ENCODE data around the gene HBQ1.
A peak's percentile ranks its signal among the peaks of the same experiment; 100 is the strongest.
"Not testable (repeated sequence)": the region's sequence is repeated elsewhere in the genome, so short reads cannot be mapped to it uniquely, and the experiment has no call there.

The HBQ1 gene

DNA sequence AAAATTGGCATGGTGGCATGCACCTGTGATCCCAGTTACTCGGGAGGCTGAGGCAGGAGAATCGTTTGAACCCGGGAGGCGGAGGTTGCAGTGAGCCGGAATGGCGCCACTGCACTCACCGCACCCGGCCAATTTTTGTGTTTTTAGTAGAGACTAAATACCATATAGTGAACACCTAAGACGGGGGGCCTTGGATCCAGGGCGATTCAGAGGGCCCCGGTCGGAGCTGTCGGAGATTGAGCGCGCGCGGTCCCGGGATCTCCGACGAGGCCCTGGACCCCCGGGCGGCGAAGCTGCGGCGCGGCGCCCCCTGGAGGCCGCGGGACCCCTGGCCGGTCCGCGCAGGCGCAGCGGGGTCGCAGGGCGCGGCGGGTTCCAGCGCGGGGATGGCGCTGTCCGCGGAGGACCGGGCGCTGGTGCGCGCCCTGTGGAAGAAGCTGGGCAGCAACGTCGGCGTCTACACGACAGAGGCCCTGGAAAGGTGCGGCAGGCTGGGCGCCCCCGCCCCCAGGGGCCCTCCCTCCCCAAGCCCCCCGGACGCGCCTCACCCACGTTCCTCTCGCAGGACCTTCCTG, at the start of gene HBQ1:
HBQ1 (plus strand) TSS at position 359 of the 575 bp plus-strand sequence; CDS start at position 387, 28 bp downstream.
- DNase-seq (ENCODE audit: low spot score) = no peak

DNA sequence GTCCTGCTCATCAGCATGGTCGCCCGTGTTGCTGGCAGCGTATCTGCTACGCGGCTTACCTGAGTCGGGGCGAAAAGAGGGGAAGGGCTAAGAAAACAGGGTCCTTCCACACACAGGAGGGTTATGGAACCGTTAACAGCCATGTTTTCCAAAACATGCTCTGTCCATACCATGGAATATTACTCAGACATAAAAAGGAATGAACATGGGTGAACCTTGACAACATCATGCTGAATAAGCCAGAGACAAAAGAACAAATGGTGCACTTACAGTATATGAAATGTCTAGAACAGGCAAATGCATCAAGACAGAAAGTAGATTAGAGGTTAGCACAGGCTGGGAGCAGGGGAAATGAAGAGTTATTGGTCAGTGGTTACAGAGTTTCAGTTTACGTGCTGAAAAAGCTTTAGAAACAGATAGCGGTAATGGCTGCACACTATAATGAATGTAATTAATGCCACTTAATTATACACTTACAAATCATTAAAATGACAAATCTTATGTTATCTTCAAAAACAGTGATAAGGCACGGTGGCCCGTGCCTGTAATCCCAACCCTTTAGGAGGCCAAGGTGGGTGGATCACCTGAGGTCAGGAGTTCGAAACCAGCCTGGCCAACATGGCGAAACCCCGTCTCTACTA, 49.6 kb upstream of the HBQ1 start:
- no peak for DNase-seq (ENCODE audit: low spot score)

DNA sequence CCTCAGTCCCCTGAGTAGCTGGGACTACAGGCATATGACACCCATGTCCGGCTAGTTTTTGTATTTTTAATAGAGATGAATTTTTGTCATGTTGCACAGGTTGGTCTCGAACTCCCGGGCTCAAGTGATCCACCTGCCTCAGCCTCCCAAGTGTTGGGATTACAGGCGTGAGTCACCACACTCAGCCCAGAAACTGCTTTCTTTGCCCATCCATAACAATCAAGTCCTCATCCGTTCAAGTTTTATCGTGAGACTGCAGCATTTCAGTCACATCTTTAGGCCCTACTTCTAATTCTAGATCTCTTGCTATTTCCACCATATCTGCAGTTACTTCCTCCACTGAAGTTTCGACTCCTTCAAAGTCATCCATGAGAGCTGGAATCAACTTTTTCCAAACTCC, 48.1 kb upstream of the HBQ1 start:
- DNase-seq (ENCODE audit: low spot score) = no peak

DNA sequence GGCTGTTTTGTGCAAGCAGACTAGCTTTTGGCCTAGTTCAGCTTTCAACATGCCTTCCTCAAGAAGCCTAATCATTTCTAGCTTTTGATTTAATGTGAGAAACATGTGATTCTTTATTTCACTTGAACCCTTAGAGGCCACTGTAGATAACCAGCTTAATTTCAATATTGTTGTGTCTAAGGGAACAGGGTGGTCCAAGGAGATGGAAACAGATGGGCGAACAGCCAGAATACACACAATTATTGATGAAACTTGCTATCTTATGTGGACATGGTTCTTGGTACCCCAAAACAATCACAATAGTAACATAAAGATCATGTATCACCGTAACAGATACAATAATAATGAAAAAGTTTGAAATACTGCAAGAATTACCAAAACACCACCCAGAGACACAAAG, 46.5 kb upstream of the HBQ1 start:
- no peak for DNase-seq (ENCODE audit: low spot score)

DNA sequence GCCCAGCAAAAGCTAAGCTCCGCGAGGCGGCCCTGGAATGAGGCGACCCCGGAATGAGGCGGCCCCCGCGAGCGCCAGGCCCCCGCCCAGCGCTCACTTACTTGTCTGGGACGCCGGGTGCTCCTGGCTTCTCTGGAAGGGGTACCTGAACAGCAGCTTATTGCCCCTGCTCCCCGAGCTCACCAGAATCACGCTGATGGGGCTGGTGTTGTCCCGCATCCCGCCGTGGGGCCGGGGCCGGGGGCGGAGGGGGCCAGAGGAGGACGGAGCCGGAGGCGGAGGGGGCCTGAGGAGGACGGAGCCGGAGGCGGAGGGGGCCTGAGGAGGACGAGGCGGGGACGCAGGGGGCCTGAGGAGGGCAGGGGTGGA, 42.2 kb upstream of the HBQ1 start:
- DNase-seq (ENCODE audit: low spot score) = no peak

DNA sequence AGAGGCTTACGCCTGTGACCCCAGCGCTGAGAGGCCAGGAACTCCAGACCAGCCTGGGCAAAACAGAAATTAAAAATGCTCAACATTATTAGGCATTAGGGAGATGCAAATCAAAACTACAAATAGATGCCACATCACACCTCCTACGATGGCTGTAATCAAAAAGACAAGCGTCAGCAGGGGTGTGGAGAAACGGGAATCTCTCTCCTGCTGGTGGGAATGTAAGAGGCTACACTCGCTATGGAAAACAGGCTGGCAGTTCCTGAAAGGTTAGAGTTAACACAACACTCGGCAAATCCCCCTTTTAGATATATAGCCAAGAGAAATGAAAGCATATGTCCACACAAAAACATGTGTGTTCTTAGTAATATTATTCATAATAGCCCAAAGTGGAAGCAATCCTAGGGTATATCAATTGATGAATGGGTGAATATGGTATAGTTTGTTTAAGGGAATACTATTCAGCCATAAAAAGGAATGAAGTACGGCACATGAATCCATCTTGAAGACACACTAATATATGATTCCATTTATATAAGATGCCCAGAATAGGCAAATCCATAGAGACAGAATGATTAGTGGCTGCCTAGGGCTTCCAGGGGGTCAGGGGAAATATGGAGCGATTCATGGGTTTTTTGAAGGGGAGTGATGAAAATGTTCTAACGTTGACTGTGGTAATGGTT, 39.9 kb upstream of the HBQ1 start:
- no peak for DNase-seq (ENCODE audit: low spot score)

DNA sequence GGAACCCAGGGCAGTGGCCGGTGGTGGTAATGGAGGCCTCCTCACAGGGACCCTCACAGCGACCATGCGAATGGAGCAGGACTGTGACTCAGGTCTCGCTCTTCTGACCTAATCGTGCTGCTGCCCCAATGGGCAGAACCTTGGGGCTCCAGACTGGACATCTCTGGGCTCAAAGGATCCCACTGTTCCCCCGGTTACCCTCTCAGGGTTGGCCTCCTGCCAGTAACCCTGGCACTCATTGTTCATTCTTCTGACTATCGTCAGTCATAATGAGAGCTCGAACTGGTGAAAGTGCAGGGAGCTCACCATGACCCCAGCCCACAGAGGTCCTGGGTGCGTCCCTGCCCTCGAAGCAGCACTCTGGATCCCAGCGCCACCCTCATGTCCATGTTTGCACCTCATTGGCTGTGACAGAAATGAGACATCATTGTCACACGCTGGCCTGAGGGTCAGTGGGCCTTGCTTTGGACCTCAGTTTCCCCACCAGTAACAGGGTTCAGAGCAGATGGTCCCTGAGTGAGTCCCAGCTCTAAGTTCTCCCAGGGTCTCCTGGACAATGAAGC, 37.8 kb upstream of the HBQ1 start:
- peak; percentile 20 for DNase-seq (ENCODE audit: low spot score)

DNA sequence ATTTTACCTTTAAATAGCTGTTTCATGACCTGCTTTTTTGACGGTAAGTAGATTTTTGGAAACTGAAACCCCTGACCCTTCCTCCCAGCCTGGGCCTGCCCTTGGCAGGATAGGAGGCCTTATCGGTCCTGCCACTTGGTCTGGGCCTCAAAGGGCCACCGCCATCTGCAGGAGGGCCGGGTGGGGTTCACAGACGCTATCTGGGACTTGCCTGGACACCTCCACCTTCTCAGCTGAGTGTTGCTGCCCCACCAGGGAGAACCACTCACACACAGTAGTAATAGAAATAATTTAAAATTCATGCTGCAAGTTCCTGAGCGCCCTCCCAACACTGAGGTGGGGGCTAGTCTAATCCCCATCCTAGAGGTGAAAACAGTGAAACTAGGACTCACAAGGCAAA, 37.2 kb upstream of the HBQ1 start:
- DNase-seq (ENCODE audit: low spot score) = no peak

DNA sequence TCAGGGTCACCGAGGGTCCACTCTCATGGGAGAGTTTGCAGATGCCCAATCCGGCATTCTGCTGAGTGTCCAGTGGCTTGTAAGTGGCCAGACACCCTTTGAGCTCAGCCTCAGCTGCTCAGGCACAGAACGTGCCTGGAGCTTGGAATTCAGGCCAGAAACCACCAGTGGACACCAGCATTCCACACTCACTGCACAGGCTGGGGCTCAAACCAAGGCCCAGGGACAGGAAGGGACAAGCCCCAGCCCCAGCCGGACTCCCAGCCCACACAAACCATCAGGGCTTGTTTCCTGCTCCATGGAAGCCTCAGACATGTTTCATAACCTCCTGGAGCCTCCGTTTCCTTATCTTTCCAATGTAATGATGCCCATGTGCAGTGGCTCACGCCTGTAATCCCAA, 36.8 kb upstream of the HBQ1 start:
- no peak for DNase-seq (ENCODE audit: low spot score)

DNA sequence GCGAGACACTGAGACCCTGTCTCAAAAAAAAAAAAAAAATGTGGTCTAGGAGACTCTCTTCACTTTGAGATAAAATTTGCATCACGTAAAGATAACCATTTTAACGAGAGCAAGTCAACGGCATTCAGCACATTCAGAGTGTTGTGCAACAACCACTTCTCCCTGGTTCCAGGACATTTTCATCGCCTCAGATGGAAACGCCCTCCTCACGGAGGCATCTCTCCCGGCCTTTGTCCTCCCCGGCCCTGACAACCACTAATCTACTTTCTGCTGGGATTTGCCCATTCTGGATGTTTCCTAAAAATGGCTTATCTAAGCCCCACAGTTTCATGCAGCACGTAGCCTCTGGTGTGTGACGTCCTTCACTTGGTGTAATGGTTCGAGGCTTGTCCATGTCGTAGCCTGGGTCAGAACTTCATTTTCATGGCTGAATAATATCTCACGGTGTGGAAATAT, 35.4 kb upstream of the HBQ1 start:
- DNase-seq (ENCODE audit: low spot score) = no peak

DNA sequence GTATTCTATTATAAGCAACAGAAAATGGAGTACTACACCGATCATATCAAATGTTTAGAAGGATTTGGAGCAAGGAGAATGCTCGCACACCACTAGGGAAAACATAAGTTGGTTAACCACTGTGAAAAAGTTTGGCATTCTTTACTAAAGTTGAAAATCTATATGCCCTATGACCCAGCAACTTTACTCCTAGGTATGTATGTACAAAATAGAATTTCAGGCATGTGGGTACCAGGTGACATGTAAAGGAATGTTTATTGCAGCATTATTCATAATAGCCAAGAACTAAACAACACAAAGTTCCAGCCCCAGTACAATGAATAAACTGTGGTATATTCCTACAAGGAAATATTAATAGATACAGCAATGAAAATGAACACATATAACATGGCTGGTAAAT, 33.6 kb upstream of the HBQ1 start:
- no peak for DNase-seq (ENCODE audit: low spot score)

DNA sequence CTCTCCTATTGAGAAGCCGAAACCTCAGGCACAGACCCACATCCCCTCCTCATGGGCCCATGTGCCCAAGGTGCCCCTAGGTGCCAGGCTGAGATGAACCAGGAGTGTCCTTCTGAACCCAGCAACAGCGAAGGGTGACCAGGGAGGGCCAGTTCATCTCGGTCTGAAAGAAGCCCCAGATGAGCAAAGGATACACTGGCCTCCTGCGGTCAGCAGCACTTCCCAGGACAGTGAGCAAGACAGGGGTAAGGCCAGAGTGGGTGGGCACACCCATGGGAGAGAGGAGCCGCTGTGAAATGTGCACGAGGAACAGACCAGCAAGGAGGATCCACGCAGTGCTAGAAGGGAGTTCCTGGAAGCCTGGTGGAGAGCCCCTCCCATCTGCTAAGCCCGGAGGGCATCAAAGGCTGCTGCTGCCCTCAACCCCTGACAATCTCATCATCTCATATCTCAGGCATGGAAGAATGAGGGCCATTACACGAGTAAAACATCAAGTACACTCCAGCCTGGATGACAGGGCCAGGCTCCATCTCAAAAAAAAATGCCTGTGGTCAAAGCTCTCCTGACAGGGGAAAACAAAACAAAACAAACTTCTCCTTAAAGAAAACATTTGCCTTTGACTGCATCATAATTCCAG, 31.1 kb upstream of the HBQ1 start:
- no peak for DNase-seq (ENCODE audit: low spot score)

DNA sequence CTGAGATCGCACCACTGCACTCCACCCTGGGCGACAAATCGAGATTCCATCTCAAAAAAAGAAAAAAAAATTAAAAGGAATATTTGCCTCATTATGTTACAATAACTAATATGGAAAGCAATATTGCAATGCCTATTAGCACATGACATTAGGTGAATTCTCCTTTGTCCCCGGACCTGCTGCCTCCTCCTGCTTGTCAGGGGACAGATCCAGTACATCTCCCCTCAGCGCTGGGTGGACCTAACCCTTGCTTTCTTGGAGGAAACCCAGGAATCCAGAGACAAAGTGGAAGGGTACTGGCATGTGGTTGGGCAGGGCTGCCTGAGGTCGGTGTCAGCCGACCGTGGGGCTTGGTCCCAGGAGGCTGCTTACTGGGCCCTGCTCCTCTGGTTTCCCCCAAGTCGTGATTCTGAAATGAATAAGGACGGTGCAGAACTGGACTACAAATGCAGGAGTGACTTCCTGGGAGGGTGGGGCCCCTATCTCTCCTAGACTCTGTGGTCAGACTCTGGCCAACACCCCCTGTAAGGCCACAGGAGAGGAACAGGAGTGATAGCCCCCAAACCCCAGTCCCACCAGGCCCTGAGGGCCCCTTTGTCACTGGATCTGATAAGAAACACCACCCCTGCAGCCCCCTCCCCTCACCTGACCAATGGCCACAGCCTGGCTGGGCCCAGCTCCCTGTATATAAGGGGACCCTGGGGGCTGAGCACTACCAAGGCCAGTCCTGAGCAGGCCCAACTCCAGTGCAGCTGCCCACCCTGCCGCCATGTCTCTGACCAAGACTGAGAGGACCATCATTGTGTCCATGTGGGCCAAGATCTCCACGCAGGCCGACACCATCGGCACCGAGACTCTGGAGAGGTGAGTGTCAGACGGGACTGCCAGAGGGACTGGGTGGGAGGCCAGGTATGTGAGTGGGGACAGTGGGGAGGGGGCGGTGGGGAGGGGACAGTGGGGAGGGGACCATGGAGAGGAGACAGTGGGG, 27.8 kb upstream of the HBQ1 start, which contains the start of gene HBZ:
HBZ (plus strand) TSS at position 504 of the 988 bp plus-strand sequence; CDS start at position 770, 266 bp downstream.
- DNase-seq (ENCODE audit: low spot score) = no peak

DNA sequence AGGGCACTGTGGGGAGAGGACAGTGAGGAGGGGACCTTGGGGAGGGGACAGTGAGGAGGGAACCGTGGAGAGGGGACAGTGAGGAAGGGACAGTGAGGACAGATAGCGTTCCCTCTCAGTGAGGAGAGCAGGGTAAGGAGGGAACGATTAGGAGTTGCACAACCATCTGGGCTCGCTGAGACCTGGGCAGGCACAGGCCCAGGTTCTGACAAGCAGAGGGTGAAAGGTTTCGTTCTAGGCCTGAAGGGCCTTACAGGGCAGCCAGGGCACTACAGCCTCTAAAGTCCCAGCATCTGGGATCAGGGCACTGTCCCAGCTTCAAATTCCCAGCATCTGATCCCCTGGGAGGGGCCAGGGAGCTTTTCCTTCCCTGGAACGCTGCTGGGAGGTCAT, 27.1 kb upstream of the HBQ1 start:
- not testable (repeated sequence) for DNase-seq (ENCODE audit: low spot score)

DNA sequence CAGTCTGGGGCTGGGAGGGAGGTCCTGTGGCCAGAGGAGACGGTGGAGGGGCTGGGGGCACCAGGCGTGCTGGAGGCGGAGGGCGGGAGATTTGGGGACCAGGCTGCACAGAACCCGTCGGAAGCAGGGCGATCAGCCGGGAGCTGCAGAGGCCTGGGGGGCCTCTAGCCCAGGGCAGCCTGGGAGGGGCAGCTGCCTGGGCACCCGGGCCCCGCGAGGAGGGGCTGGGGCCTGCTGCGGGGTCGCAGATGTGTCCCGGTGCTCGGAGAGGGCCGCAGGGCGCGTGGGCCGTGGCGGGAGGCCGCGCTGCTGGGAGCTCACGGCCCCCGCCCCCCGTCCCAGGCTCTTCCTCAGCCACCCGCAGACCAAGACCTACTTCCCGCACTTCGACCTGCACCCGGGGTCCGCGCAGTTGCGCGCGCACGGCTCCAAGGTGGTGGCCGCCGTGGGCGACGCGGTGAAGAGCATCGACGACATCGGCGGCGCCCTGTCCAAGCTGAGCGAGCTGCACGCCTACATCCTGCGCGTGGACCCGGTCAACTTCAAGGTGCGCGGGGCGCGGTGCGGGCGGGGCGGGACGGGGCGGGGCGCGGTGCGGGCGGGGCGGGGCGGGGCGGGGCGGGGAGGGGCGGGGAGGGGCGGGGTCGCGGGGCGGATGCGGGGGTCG, 26.6 kb upstream of the HBQ1 start:
- DNase-seq (ENCODE audit: low spot score) = not testable (repeated sequence)

DNA sequence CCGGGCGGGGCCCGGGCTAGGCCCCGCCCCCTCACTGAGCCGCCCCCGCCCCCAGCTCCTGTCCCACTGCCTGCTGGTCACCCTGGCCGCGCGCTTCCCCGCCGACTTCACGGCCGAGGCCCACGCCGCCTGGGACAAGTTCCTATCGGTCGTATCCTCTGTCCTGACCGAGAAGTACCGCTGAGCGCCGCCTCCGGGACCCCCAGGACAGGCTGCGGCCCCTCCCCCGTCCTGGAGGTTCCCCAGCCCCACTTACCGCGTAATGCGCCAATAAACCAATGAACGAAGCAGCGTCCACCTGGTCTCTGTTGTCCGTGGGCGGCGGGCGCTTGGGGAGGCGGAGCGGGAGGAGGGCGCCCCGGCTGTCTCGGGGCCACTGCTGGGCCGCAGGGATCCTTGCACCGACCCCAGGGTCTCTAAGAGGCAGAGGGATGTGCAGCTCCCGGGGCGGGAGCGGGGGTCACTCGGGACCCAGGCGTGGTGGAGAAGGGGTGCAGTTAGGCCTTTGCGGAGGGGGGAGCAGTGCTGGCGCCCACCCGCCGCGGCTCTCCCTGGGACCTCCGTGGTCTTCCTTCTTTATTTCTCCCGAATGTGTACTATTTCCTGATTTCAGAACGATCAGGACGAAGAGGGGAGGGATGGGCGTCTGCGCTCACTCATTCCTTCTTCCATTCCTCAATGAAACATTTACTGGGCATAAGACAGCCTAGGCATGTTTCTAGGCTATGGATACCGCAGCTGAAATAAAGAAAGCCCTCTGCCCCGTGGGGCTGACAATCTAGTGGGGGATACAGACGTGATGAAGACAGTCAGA, 25.8 kb upstream of the HBQ1 start:
- DNase-seq (ENCODE audit: low spot score) = no peak

DNA sequence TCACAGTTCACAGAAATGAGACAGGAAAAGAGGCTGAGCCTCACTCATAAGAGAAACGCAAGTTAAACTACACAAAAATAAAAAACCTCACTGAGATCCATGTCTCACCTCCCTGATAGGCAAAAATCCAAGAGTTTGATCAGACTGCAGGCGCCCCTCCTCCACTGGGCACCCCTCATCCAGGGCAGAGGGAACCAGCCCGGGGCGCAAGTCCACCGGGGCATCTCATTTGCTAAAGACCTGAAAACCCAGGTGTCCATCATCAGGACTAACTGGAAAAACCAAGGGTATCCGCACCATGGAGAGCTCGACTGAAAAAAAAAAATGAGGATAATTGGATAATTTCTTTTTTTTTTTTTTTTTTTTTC, 25.2 kb upstream of the HBQ1 start:
- no peak for DNase-seq (ENCODE audit: low spot score)

DNA sequence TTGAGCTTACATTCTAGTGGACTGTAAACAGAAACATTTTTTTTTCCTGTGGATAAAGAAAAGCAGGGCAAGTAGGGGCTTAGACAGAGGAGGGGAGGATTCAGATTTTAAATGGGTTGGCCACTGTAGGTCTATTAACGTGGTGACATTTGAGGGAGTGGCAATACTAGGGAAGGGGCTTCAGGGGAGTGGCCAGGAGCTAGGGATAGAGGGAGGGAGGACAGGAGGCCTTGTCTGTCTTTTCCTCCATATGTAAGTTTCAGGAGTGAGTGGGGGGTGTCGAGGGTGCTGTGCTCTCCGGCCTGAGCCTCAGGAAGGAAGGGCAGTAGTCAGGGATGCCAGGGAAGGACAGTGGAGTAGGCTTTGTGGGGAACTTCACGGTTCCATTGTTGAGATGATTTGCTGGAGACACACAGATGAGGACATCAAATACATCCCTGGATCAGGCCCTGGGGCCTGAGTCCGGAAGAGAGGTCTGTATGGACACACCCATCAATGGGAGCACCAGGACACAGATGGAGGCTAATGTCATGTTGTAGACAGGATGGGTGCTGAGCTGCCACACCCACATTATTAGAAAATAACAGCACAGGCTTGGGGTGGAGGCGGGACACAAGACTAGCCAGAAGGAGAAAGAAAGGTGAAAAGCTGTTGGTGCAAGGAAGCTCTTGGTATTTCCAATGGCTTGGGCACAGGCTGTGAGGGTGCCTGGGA, 21.0 kb upstream of the HBQ1 start:
- no peak for DNase-seq (ENCODE audit: low spot score)

DNA sequence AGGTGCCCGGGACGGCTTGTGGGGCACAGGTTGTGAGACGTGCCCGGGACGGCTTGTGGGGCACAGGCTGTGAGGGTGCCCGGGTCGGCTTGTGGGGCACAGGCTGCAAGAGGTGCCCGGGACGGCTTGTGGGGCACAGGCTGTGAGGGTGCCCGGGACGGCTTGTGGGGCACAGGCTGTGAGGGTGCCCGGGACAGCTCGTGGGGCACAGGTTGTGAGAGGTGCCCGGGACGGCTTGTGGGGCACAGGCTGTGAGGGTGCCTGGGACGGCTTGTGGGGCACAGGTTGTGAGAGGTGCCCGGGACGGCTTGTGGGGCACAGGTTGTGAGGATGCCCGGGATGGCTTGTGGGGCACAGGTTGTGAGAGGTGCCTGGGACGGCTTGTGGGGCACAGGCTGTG, 20.0 kb upstream of the HBQ1 start:
- not testable (repeated sequence) for DNase-seq (ENCODE audit: low spot score)
